Right lobe of liver (tissue), 6 donors: ENCODE measurements around the gene HIBCH. TPM values are rescaled to one million over a fixed set of nuclear protein-coding genes. Genes with fewer than 3 reads are reported as not detected.

ENCODE experiments used
- ATAC-seq, 4 donors: fragments of 200-7000 bp; cut with Tn5 transposase; one replicate each; pipeline ENCODE4 v1.9.1; 2020; ENCODE audit warnings: mild to moderate bottlenecking in 4 of 4, moderate library complexity in 4 of 4
- DNase-seq, 3 donors: peaks; one replicate each; pipeline ENCODE4 v3.0.0-alpha.2; 2020
- H3K27ac ChIP-seq, 3 donors: fragments of 200-600 bp; one replicate each; pipeline ENCODE4 v1.8.0; 2022
- H3K27me3 ChIP-seq, 2 donors: fragments of 200-600 bp; one replicate each; pipeline ENCODE4 v1.8.0; 2022
- H3K36me3 ChIP-seq, 4 donors: fragments of 200-600 bp; sonication (generic) in 1 of 4; one replicate each; pipeline versions ENCODE4 v1.5.1 to v1.8.0; 2017 to 2022; ENCODE audit warnings: control low read depth in 1 of 4
- H3K4me1 ChIP-seq, 4 donors: fragments of 200-600 bp; sonication (generic) in 1 of 4; one replicate each; pipeline versions ENCODE4 v1.5.1 to v1.8.0; 2017 to 2022; ENCODE audit warnings: control low read depth in 1 of 4
- H3K4me3 ChIP-seq, 3 donors: fragments of 200-600 bp; one replicate each; pipeline ENCODE4 v1.8.0; 2022
- H3K9me3 ChIP-seq, 4 donors: fragments of 200-600 bp; sonication (generic) in 1 of 4; one replicate each; pipeline versions ENCODE4 v1.5.1 to v1.8.0; 2017 to 2022; ENCODE audit warnings: control low read depth in 1 of 4
- POLR2A ChIP-seq: fragments of 450-650 bp; IDR thresholded peaks from one replicate; pipeline ENCODE4 v1.6.1; 2017; ENCODE audit warnings: antibody characterized with exemption, mild to moderate bottlenecking
- WGBS: methylation state at CpG from one replicate; pipeline ENCODE4 v1.1.6; 2018; ENCODE audit warnings: low coverage, low lambda C conversion rate; ENCODE audit not compliant: insufficient coverage; ENCODE audit errors: missing lambda C conversion rate; 5-methylcytosine and 5-hydroxymethylcytosine counted together
- intact Hi-C, 2 donors: fragments of 100-400 bp; cut with DNase I; formaldehyde crosslinking; loops; one replicate each; pipeline versions ENCODE4 v1.11.2 to v1.14.1; 2022
- total RNA-seq, 6 experiments: library from RNA; depleted of rRNA in 2 of 6; stranded (reverse); fragments of >200 nt in 2 of 6; fragmentation: NEBNext Ultra II Directional in 3 of 6; extraction: Animal tissue kit (Norgen Biotek cat#: 25700) in 3 of 6; gene quantifications; one replicate each; pipeline versions ENCODE4 v1.1.0 to v1.2.4, GENCODE V29; 2016 to 2023
- TF ChIP-seq, protein P1 (sequence below), 4 donors: fragments of 200-600 bp in 3 of 4; fragments of 450-650 bp in 1 of 4; IDR thresholded peaks; one replicate each; pipeline versions ENCODE4 v1.5.1 to v1.8.0; 2016 to 2022; ENCODE audit warnings: antibody characterized with exemption in 4 of 4, mild to moderate bottlenecking in 2 of 4
- donor health status: DM: no; HTN: yes; CAD: no.
- donor health status: DM: no; HTN: no; CAD: no.
- donor health status: DM: no; HTN: no; CAD: no.
- donor health status: DM: no; HTN: yes; CAD: no.
- donor health status: DM: no; HTN: yes; CAD: no.

Gene HIBCH
- total RNA-seq, 6 experiments from 2014 or later = 20.1 to 93.6 (median 53.6) TPM

DNA sequence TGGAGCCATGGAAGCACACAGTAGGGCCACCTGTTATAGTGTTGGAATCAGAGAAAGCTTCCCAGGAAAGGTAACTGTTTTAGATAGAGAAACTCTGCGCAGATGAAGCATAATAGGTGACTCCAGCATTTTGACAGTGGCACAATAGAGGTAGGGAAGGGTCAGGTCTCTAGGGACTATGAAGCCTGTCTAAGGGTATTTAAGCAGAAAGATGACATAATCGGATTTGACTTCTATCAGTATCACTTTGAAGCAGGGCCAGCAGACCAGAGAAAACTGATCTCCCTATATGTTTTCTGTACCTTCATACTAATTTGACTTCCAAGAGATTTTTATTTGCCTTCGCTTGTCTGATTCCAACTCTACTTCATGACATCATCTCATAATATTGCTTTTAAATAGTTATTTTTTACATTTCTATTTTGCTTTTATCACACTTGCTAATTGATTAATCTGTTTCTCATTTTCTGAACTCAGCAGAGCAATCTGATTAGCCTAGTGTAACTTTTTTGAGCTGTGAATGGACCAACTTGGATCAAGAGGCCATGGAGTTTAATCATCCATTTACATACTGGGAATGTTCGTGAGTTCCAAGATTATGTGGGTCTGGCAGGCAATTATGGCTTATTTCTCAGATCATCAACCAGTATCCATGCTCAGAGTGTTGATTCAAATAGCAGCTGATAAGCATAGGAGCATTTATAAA is 8.4 kb upstream of the HIBCH start:
- H3K4me1 ChIP-seq = peaks cover 0 to under 1% (median 0%) of the 10 kb centered on the region in 4 donors
- DNase-seq = no peak
- no peaks in the 10 kb centered on the region for H3K36me3 ChIP-seq
- no peak overlapping the region for H3K27ac ChIP-seq
- H3K4me3 ChIP-seq = no peak overlapping the region
- whole genome bisulfite sequencing = 65% methylated on average over 4 of the region's 4 CpGs
- no peaks in the 10 kb centered on the region for H3K9me3 ChIP-seq
- no peaks in the 10 kb centered on the region for H3K27me3 ChIP-seq
- TF ChIP-seq, protein P1, sequence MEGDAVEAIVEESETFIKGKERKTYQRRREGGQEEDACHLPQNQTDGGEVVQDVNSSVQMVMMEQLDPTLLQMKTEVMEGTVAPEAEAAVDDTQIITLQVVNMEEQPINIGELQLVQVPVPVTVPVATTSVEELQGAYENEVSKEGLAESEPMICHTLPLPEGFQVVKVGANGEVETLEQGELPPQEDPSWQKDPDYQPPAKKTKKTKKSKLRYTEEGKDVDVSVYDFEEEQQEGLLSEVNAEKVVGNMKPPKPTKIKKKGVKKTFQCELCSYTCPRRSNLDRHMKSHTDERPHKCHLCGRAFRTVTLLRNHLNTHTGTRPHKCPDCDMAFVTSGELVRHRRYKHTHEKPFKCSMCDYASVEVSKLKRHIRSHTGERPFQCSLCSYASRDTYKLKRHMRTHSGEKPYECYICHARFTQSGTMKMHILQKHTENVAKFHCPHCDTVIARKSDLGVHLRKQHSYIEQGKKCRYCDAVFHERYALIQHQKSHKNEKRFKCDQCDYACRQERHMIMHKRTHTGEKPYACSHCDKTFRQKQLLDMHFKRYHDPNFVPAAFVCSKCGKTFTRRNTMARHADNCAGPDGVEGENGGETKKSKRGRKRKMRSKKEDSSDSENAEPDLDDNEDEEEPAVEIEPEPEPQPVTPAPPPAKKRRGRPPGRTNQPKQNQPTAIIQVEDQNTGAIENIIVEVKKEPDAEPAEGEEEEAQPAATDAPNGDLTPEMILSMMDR (IDR thresholded peaks at IDR 0.05) = no peak
- TF ChIP-seq POLR2A = no peak
- ATAC-seq = no peak
- intact Hi-C loops = no loop called here

DNA sequence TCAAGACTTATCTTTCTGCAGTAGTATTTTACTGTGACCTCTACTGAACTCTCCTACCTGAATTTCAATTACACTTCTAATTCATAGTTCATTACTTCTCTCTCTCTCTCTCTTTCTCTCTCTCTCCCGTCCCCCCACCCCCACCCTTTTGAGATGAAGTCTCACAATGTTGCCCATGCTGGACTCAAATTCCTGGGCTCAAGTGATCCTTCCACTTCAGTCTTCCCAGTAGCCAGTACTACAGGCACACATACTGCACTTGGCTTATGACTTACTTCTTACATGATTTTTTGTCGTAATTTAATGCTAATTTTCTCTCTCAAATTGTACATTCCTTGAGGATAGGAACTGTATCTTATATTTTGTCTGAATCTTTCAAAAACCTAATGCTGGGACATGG is 6.0 kb upstream of the HIBCH start:
- no peak overlapping the region for H3K27ac ChIP-seq
- H3K36me3 ChIP-seq = no peaks in the 10 kb centered on the region
- no peaks in the 10 kb centered on the region for H3K27me3 ChIP-seq
- ATAC-seq = no peak
- H3K4me1 ChIP-seq = no peaks in the 10 kb centered on the region
- TF ChIP-seq POLR2A = no peak
- TF ChIP-seq, protein P1 (IDR thresholded peaks at IDR 0.05) = no peak
- 34% methylated on average over 2 of the region's 2 CpGs for WGBS
- intact Hi-C loops = no loop called here
- no peak overlapping the region for H3K4me3 ChIP-seq
- no peaks in the 10 kb centered on the region for H3K9me3 ChIP-seq
- no peak for DNase-seq

DNA sequence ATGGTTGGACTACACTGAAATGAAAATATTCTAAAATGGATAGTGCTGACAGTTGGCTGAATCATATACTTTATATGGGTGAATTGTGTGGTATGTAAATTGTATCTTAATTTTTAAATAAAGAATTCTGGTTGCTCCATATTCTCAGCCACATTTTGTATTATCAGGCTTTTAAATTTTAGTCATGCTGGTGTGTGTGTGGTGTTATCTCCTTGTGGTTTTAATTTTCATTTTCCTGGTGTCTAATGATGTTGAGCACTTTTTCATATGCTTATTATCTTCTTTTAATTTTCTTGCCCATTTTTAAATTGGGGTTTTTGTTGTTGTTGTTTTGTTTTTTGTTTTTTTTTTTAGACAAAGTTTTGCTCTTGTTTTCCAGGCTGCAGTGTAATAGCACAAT is 3.8 kb upstream of the HIBCH start:
- TF ChIP-seq, protein P1 (IDR thresholded peaks at IDR 0.05) = no peak
- no peak for TF ChIP-seq POLR2A
- intact Hi-C loops = no loop called here
- H3K27ac ChIP-seq = no peak overlapping the region

DNA sequence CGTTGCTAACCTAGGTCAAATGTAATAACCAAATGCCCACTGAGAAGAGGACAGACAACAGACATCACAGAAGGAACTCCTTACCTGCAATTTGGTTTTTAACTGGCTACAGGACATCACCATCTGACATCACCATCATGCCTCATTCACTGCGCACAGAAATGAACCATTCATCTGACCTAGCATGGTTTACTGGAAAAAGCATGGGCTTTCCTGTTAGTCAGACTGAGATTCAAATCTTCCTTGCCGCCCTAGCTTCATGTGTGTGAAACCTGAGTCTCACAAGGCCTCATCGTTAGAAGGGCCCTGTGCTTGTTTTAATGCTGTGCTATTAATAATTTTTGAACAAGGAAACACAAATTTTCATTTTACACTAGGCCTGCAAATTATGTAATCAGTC is 1.1 kb upstream of the HIBCH start:
- intact Hi-C loops = no loop called here
- no peak for DNase-seq
- peak overlapping the region in 2 of 3 donors; percentile 96 to 98 for H3K27ac ChIP-seq
- 73% methylated on average over 4 of the region's 4 CpGs for WGBS
- H3K36me3 ChIP-seq = no peaks in the 10 kb centered on the region
- H3K4me3 ChIP-seq = no peak overlapping the region
- H3K9me3 ChIP-seq = no peaks in the 10 kb centered on the region
- peaks cover 0 to 23% (median under 1%) of the 10 kb centered on the region in 4 donors for H3K4me1 ChIP-seq
- TF ChIP-seq POLR2A = no peak
- TF ChIP-seq, protein P1 (IDR thresholded peaks at IDR 0.05) = no peak
- ATAC-seq = no peak
- no peaks in the 10 kb centered on the region for H3K27me3 ChIP-seq

More for the DNA sequence above, 3.8 kb upstream of the HIBCH start:
- DNase-seq = no peak
- no peaks in the 10 kb centered on the region for H3K27me3 ChIP-seq
- H3K4me3 ChIP-seq = no peak overlapping the region
- ATAC-seq = no peak
- H3K36me3 ChIP-seq = no peaks in the 10 kb centered on the region
- H3K4me1 ChIP-seq = peaks cover 0 to 8% (median 0%) of the 10 kb centered on the region in 4 donors
- no peaks in the 10 kb centered on the region for H3K9me3 ChIP-seq
